T-cell (primary cell): Measurements from ENCODE around the gene PIK3R2. TPM values are rescaled to one million over a fixed set of nuclear protein-coding genes. Genes with fewer than 3 reads are reported as not detected.
"Not testable (repeated sequence)": the region's sequence is repeated elsewhere in the genome, so short reads cannot be mapped to it uniquely, and the experiment has no call there.

Experiments
- ATAC-seq, 4 experiments: fragments of 200-7000 bp in 3 of 4; fragments of 150-1000 bp in 1 of 4; cut with Tn5 transposase; replicated peaks in 1 of 4; 1 replicate in 3 of 4; 2 replicates in 1 of 4; pipeline ENCODE4 v1.10.0; 2021; ENCODE audit warnings: moderate library complexity in 3 of 4, mild to moderate bottlenecking in 2 of 4, moderate number of reproducible peaks in 1 of 4
- CTCF ChIA-PET, 2 donors: fragments of 300-600 bp; sonication (Branson Sonifier 250); formaldehyde crosslinking; loops; one replicate each; lab custom pipeline; 2022; ENCODE audit warnings: antibody characterized with exemption in 2 of 2; lab: Charles Lee
- POLR2A ChIA-PET, 2 donors: fragments of 300-600 bp; sonication (Branson Sonifier 250); formaldehyde crosslinking; loops; one replicate each; lab custom pipeline; 2022; ENCODE audit warnings: antibody characterized with exemption in 2 of 2; lab: Charles Lee
- DNase-seq, 35 experiments: peaks; one replicate each; pipeline versions ENCODE4 v3.0.0 to v3.0.0-alpha.2; 2013 to 2023
- H3K27ac ChIP-seq: one replicate; pipeline ENCODE4 v1.5.1; 2013; ENCODE audit warnings: low read length
- H3K27me3 ChIP-seq, 2 experiments: replicated peaks in 1 of 2; 1 replicate in 1 of 2; 2 replicates in 1 of 2; pipeline versions ENCODE4 v1.6.1 to v1.7.0; 2013; ENCODE audit warnings: low read length in 1 of 2, mixed read lengths in 1 of 2; ENCODE audit not compliant: control insufficient read depth in 2 of 2, insufficient read depth in 2 of 2; ENCODE audit errors: extremely low read depth in 1 of 2
- H3K36me3 ChIP-seq, 2 donors: 1 replicate in 1 of 2; 2 replicates in 1 of 2; pipeline versions ENCODE4 v1.6.1 to v1.7.0; 2013; ENCODE audit warnings: low read length in 1 of 2; ENCODE audit not compliant: control insufficient read depth in 2 of 2, insufficient read depth in 1 of 2; ENCODE audit errors: extremely low read depth in 1 of 2
- H3K4me1 ChIP-seq, 2 experiments: 1 replicate in 1 of 2; 2 replicates in 1 of 2; pipeline versions ENCODE4 v1.6.1 to v1.7.0; 2013; ENCODE audit warnings: low read length in 2 of 2, mixed read lengths in 1 of 2; ENCODE audit not compliant: insufficient read depth in 2 of 2, control insufficient read depth in 1 of 2; ENCODE audit errors: extremely low read depth in 1 of 2
- H3K4me3 ChIP-seq, 2 donors: 1 replicate in 1 of 2; 2 replicates in 1 of 2; pipeline versions ENCODE4 v1.5.1 to v1.7.0; 2013; ENCODE audit warnings: mild to moderate bottlenecking in 2 of 2, low read length in 1 of 2, moderate library complexity in 1 of 2; ENCODE audit not compliant: control insufficient read depth in 1 of 2; ENCODE audit errors: extremely low read depth in 1 of 2
- H3K9me3 ChIP-seq: 2 replicates; pipeline ENCODE4 v1.7.0; 2013
- H3K27ac Mint-ChIP-seq, 2 donors: one replicate each; pipeline ENCODE4 v1.8.0; 2020 to 2021; ENCODE audit warnings: mild to moderate bottlenecking in 2 of 2, mixed read lengths in 2 of 2
- H3K27me3 Mint-ChIP-seq, 2 donors: one replicate each; pipeline ENCODE4 v1.8.0; 2021 to 2022; ENCODE audit warnings: mixed read lengths in 2 of 2
- H3K36me3 Mint-ChIP-seq: one replicate; pipeline ENCODE4 v1.8.0; 2021; ENCODE audit warnings: mixed read lengths
- H3K4me1 Mint-ChIP-seq, 3 donors: one replicate each; pipeline ENCODE4 v1.8.0; 2020 to 2022; ENCODE audit warnings: mixed read lengths in 3 of 3, mild to moderate bottlenecking in 1 of 3
- H3K4me3 Mint-ChIP-seq, 3 donors: one replicate each; pipeline ENCODE4 v1.8.0; 2020 to 2022; ENCODE audit warnings: mild to moderate bottlenecking in 3 of 3, mixed read lengths in 3 of 3, moderate library complexity in 3 of 3
- H3K9me3 Mint-ChIP-seq, 3 donors: one replicate each; pipeline ENCODE4 v1.8.0; 2020 to 2022; ENCODE audit warnings: mixed read lengths in 3 of 3
- WGBS: methylation state at CpG from one replicate; pipeline ENCODE4 v1.1.5; 2013; ENCODE audit warnings: missing lambda C conversion rate; ENCODE audit not compliant: insufficient coverage; 5-methylcytosine and 5-hydroxymethylcytosine counted together
- total RNA-seq, 35 experiments: library from RNA in 6 of 35; stranded (reverse) in 6 of 35; fragments of 120-200 nt in 1 of 35; gene quantifications; one replicate each; pipeline versions ENCODE4 v1.2.1 to v1.2.4 and lab custom pipeline; 2013 to 2026

PIK3R2 gene
- total RNA-seq, 5 donors from 2014 or later (not counting 1 experiment from before 2014, with no cell fraction given): 11.8 to 25.5 (median 17.6) TPM

GRCh38 chr19:18158467-18158866 lies 5.5 kb downstream of the PIK3R2 start:
- Mint-ChIP-seq H3K4me3 (no peak overlapping the region), H3K27ac (no peak overlapping the region), H3K9me3 (no peaks in the 10 kb centered on the region), H3K27me3 (no peaks in the 10 kb centered on the region), H3K36me3 (peaks cover 6% of the 10 kb centered on the region), H3K4me1 (peaks cover 23 to 29% (median 26%) of the 10 kb centered on the region in 3 donors)
- ChIA-PET POLR2A (interaction anchor here (0.6 to 0.7 kb wide), 2 partner anchors 180 to 1314 kb away, joined by 3 to 4 read pairs; no protein-coding TSS in a partner anchor), CTCF (interaction anchor here (0.6 to 1.1 kb wide), 2 partner anchors 32 to 34 kb away, joined by 3 read pairs; partner anchors contain the start of gene MPV17L2 (in 1 of the 2))
- H3K27ac ChIP-seq: no peak overlapping the region
- WGBS: 79% methylated on average over 2 of the region's 4 CpGs
- ATAC-seq: no peak
- H3K4me3 ChIP-seq: no peak overlapping the region
- H3K9me3 ChIP-seq: no peaks in the 10 kb centered on the region
- peaks cover 8 to 27% of the 10 kb centered on the region in 2 experiments for H3K4me1 ChIP-seq
- H3K27me3 ChIP-seq: no peaks in the 10 kb centered on the region
- DNase-seq: no peak
- peaks cover 19 to 20% of the 10 kb centered on the region in 2 donors for H3K36me3 ChIP-seq

- H3K27ac Mint-ChIP-seq, POLR2A ChIA-PET, H3K27me3 Mint-ChIP-seq, DNase-seq, H3K36me3 Mint-ChIP-seq, H3K4me3 Mint-ChIP-seq, H3K27me3 ChIP-seq, H3K27ac ChIP-seq, H3K9me3 ChIP-seq, H3K4me3 ChIP-seq, H3K9me3 Mint-ChIP-seq, ATAC-seq: not testable (repeated sequence)
- CTCF ChIA-PET: interaction anchor here (0.6 kb wide), 2 partner anchors 33 to 210 kb away, joined by 3 read pairs; no protein-coding TSS in a partner anchor
- Histone ChIP-seq H3K36me3 (peaks cover 20 to 21% of the 10 kb centered on the region in 2 donors), H3K4me1 (peaks cover 4 to 20% of the 10 kb centered on the region in 2 experiments)
- 100% methylated on average over 1 of the region's 6 CpGs for WGBS
- H3K4me1 Mint-ChIP-seq: peaks cover 19 to 25% (median 22%) of the 10 kb centered on the region in 3 donors
Observed at GRCh38 chr19:18159059-18159616, 6.2 kb downstream of the PIK3R2 start.

- no peaks in the 10 kb centered on the region for H3K9me3 ChIP-seq
- DNase-seq: no peak
- ChIA-PET POLR2A (no interaction called here), CTCF (interaction anchor here in 1 of 2 donors (1.1 kb wide), 1 partner anchor 227 kb away, joined by 3 read pairs; the partner anchor contains the start of gene CCDC124)
- Mint-ChIP-seq H3K36me3 (peaks cover 6% of the 10 kb centered on the region), H3K9me3 (no peaks in the 10 kb centered on the region), H3K4me1 (peaks cover 13 to 19% (median 17%) of the 10 kb centered on the region in 3 donors), H3K4me3 (no peak overlapping the region), H3K27me3 (no peaks in the 10 kb centered on the region), H3K27ac (no peak overlapping the region)
- H3K4me1 ChIP-seq: peaks cover 3 to 15% of the 10 kb centered on the region in 2 experiments
- H3K4me3 ChIP-seq: no peak overlapping the region
- H3K36me3 ChIP-seq: peaks cover 20 to 21% of the 10 kb centered on the region in 2 donors
- 98% methylated on average over 8 of the region's 10 CpGs for WGBS
- ATAC-seq: no peak
- no peaks in the 10 kb centered on the region for H3K27me3 ChIP-seq
- no peak overlapping the region for H3K27ac ChIP-seq
Observed at GRCh38 chr19:18159810-18160209, 6.8 kb downstream of the PIK3R2 start.

GRCh38 chr19:18160493-18160970 lies 7.6 kb downstream of the PIK3R2 start:
- Mint-ChIP-seq H3K36me3 (peaks cover 7% of the 10 kb centered on the region), H3K4me3 (peak overlapping the region; percentile 34 to 52 (median 47)), H3K27me3 (no peaks in the 10 kb centered on the region), H3K9me3 (no peaks in the 10 kb centered on the region), H3K4me1 (peaks cover 13 to 17% (median 15%) of the 10 kb centered on the region in 3 donors), H3K27ac (peak overlapping the region; percentile 39 to 81)
- H3K4me1 ChIP-seq: peaks cover 3 to 15% of the 10 kb centered on the region in 2 experiments
- H3K4me3 ChIP-seq: no peak overlapping the region
- H3K9me3 ChIP-seq: no peaks in the 10 kb centered on the region
- H3K36me3 ChIP-seq: peaks cover 20 to 24% of the 10 kb centered on the region in 2 donors
- H3K27ac ChIP-seq: no peak overlapping the region
- WGBS: 92% methylated on average over 7 of the region's 13 CpGs
- ATAC-seq (no peak), DNase-seq (no peak)
- ChIA-PET CTCF (interaction anchor here (0.6 to 1.2 kb wide), 6 partner anchors 8 to 1305 kb away, joined by 3 to 9 read pairs (median 6); partner anchors contain the start of genes CCDC124 (in 1 of the 2), IL12RB1 (in 1 of the 2) and PIK3R2 (in 1 of the 2)), POLR2A (no interaction called here)
- no peaks in the 10 kb centered on the region for H3K27me3 ChIP-seq

- Mint-ChIP-seq H3K27ac (peak overlapping the region in 1 of 2 donors; percentile 39), H3K9me3 (no peaks in the 10 kb centered on the region), H3K4me3 (peak overlapping the region; percentile 28 to 52 (median 34)), H3K36me3 (peaks cover 13% of the 10 kb centered on the region), H3K4me1 (peaks cover 11 to 17% (median 15%) of the 10 kb centered on the region in 3 donors), H3K27me3 (no peaks in the 10 kb centered on the region)
- H3K27ac ChIP-seq: no peak overlapping the region
- ATAC-seq (peak; percentile 93 to 98 (median 94)), DNase-seq (peak; percentile 37 to 90 (median 68))
- POLR2A ChIA-PET: no interaction called here
- 4% methylated on average over 46 of the region's 66 CpGs for WGBS
- no peaks in the 10 kb centered on the region for H3K9me3 ChIP-seq
- H3K27me3 ChIP-seq: no peaks in the 10 kb centered on the region
- peaks cover 3 to 15% of the 10 kb centered on the region in 2 experiments for H3K4me1 ChIP-seq
- H3K36me3 ChIP-seq: peaks cover 24 to 29% of the 10 kb centered on the region in 2 donors
- CTCF ChIA-PET: interaction anchor here (0.5 to 1.2 kb wide), 10 partner anchors 9 to 1305 kb away, joined by 3 to 9 read pairs (median 4); partner anchors contain the start of genes CCDC124 (in 1 of the 2), IL12RB1 (in 1 of the 2) and PIK3R2 (in 1 of the 2)
- H3K4me3 ChIP-seq: peak overlapping the region in 1 of 2 donors; percentile 32
Observed at GRCh38 chr19:18160971-18161635, 8.1 kb downstream of the PIK3R2 start.

- Mint-ChIP-seq H3K4me3 (peak overlapping the region in 2 of 3 donors; percentile 7 to 13), H3K27me3 (no peaks in the 10 kb centered on the region), H3K9me3 (no peaks in the 10 kb centered on the region), H3K4me1 (peaks cover 7 to 13% (median 11%) of the 10 kb centered on the region in 3 donors), H3K36me3 (peaks cover 15% of the 10 kb centered on the region), H3K27ac (no peak overlapping the region)
- ChIA-PET POLR2A (no interaction called here), CTCF (interaction anchor here (0.5 to 1.2 kb wide), 5 partner anchors 46 to 302 kb away, joined by 3 to 7 read pairs (median 3); no protein-coding TSS in a partner anchor)
- H3K4me1 ChIP-seq: peaks cover 3 to 15% of the 10 kb centered on the region in 2 experiments
- H3K36me3 ChIP-seq: peaks cover 24 to 28% of the 10 kb centered on the region in 2 donors
- H3K27ac ChIP-seq: no peak overlapping the region
- WGBS: 73% methylated on average over 14 of the region's 19 CpGs
- DNase-seq (no peak), ATAC-seq (peak in 2 of 4 experiments; percentile 3 to 20)
- H3K27me3 ChIP-seq: no peaks in the 10 kb centered on the region
- no peaks in the 10 kb centered on the region for H3K9me3 ChIP-seq
- peak overlapping the region in 1 of 2 donors; percentile 32 for H3K4me3 ChIP-seq
Observed at GRCh38 chr19:18161636-18162002, 8.7 kb downstream of the PIK3R2 start.
